ENCODE results near the gene LDHAL6B.

Gene LDHAL6B

GRCh38 chr15:59165726-59166125, 40.9 kb upstream of the LDHAL6B start:
- TF ChIP-seq, protein P1, sequence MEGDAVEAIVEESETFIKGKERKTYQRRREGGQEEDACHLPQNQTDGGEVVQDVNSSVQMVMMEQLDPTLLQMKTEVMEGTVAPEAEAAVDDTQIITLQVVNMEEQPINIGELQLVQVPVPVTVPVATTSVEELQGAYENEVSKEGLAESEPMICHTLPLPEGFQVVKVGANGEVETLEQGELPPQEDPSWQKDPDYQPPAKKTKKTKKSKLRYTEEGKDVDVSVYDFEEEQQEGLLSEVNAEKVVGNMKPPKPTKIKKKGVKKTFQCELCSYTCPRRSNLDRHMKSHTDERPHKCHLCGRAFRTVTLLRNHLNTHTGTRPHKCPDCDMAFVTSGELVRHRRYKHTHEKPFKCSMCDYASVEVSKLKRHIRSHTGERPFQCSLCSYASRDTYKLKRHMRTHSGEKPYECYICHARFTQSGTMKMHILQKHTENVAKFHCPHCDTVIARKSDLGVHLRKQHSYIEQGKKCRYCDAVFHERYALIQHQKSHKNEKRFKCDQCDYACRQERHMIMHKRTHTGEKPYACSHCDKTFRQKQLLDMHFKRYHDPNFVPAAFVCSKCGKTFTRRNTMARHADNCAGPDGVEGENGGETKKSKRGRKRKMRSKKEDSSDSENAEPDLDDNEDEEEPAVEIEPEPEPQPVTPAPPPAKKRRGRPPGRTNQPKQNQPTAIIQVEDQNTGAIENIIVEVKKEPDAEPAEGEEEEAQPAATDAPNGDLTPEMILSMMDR (IDR thresholded peaks at IDR 0.05; ENCODE audit: low read depth, low read length), result no peak
- no peak for DNase-seq (ENCODE audit: low read depth in 2 of 2)
- no peak overlapping the region for H3K4me3 ChIP-seq (replicated peaks in 1 of 2; ENCODE audit: low read depth in 2 of 2, low read length in 2 of 2)

DNA sequence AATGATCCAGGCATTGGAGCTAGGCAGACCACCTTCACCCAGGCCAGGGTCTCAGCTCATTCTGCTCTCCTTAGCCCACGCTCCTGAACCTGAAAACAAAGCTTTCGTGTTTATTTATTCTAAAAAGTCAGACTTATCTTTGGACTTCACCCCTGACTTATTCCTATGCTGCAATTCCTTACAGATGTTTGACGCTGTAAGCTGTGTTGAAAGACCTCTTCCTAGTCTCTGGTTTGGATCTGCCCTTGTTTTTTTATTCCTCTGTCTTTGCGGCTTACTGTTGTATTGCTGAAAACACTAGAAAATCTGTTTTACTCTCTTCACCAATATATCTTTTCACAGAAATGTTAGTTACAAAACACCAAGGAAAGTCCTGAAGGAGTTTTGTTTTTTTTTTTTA, 40.5 kb upstream of the LDHAL6B start:
- no peak overlapping the region for H3K4me3 ChIP-seq (replicated peaks in 1 of 2; ENCODE audit: low read depth in 2 of 2, low read length in 2 of 2)
- peak in 1 of 2 donors; percentile 42 for DNase-seq (ENCODE audit: low read depth in 2 of 2)
- TF ChIP-seq, protein P1 (IDR thresholded peaks at IDR 0.05; ENCODE audit: low read depth, low read length), result no peak

DNA sequence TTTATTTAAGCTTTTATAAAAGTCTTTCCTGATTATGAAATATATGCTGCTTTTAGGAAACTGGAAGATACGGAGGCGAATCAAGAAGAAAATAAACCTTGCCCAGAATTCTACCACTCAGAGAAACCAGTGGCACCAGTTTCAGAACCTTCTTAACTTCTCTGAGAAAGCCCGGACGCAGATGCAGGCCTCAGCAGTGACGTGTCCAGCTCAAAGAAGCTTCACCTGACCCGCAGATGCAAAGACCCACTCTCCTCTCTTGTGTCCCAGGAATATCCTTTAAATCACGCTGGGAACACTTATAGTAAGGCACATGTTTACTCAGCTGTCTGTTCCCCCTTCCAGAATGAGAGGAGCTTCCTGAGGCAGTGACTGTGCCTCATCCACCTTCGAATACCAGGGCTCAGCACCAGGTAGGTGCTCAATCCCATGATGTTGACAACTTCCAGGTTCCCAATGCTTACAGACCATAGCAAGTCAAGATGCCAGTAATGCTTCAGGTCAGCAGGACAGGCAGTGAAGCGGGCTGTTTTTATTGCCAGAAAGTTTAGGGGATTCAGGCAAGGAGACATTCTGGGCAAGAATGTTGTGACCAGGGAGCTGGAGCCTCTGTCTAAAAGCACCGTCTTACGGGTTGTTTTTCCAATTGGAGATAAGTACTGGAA, 39.9 kb upstream of the LDHAL6B start:
- no peak overlapping the region for H3K4me3 ChIP-seq (replicated peaks in 1 of 2; ENCODE audit: low read depth in 2 of 2, low read length in 2 of 2)
- DNase-seq (ENCODE audit: low read depth in 2 of 2), result no peak

DNA sequence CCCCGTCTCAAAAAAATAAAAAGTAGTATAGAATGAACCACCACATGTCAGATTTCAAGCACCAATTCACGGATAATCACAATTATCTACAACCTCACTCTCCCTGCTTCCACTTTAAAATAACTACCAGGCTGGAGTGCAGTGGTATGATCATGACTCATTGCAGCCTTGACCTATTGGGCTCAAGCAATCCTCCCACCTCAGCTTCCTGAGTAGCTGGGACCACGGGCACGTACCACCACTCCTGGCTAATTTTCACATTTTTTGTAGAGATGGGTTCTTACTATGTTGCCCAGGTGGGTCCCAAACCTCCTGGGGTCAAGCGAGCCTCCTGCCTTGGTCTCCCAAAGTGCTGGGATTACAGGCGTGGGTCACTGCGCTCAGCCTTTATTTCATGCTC, 38.1 kb upstream of the LDHAL6B start:
- TF ChIP-seq, protein P1 (IDR thresholded peaks at IDR 0.05; ENCODE audit: low read depth, low read length), result no peak
- no peak overlapping the region for H3K4me3 ChIP-seq (replicated peaks in 1 of 2; ENCODE audit: low read depth in 2 of 2, low read length in 2 of 2)
- DNase-seq (ENCODE audit: low read depth in 2 of 2), result peak; percentile 58 to 70

More for the DNA sequence above, 39.9 kb upstream of the LDHAL6B start:
- TF ChIP-seq, protein P1 (IDR thresholded peaks at IDR 0.05; ENCODE audit: low read depth, low read length), result no peak

GRCh38 chr15:59169251-59169708, 37.4 kb upstream of the LDHAL6B start:
- TF ChIP-seq, protein P1 (IDR thresholded peaks at IDR 0.05; ENCODE audit: low read depth, low read length), result no peak
- DNase-seq (ENCODE audit: low read depth in 2 of 2), result peak; percentile 88 to 91
- H3K4me3 ChIP-seq (replicated peaks in 1 of 2; ENCODE audit: low read depth in 2 of 2, low read length in 2 of 2), result no peak overlapping the region

DNA sequence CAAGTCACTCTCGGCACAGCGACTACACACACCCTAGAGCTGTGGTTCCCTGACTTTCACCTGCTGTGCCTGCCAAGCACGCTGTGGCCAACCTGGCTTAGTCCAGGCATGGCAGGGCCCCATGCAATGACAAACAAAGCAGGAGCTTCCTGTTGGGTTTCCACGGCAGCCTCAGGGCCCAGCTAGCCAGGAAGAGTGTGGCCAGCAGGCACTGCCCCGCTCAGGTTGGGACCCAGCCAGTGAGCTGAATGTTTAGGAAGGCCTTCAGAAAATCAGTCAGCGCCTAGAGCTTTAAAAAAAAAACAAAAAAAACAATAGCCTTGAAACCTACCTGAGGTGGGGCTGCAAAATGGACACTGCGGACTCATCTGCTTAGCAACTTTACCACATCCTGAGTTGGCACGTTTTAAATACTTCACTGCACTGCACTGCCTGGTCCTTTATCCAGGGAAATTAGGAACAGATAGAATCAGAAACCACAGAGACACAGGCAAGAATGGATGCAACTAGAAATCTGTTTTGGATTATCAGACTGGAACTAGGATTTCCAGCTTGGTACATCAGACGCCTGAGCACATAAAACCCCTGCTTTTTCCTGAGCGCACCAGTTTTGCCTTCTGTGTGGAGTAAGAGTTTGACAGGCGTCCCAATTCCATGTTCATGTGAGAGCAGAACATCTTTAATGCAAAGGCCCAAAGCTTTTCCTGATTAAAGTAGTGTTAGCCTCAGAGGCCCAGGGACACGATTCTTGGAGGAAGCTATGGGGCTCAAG, 36.2 kb upstream of the LDHAL6B start:
- peak; percentile 37 to 47 for DNase-seq (ENCODE audit: low read depth in 2 of 2)
- no peak overlapping the region for H3K4me3 ChIP-seq (replicated peaks in 1 of 2; ENCODE audit: low read depth in 2 of 2, low read length in 2 of 2)
- TF ChIP-seq, protein P1 (IDR thresholded peaks at IDR 0.05; ENCODE audit: low read depth, low read length), result no peak

Measured in cardiac fibroblast (primary cell).